HG03342 (cell line): ENCODE data around the gene SPC24.
"Not testable (repeated sequence)": the region's sequence is repeated elsewhere in the genome, so short reads cannot be mapped to it uniquely, and the experiment has no call there.

Experiments used
- ATAC-seq: cut with Tn5 transposase; IDR thresholded peaks from one replicate; pipeline ENCODE4 v1.9.1; 2021; ENCODE audit warnings: mild to moderate bottlenecking, moderate library complexity; ENCODE audit not compliant: unreplicated experiment

SPC24 gene

DNA sequence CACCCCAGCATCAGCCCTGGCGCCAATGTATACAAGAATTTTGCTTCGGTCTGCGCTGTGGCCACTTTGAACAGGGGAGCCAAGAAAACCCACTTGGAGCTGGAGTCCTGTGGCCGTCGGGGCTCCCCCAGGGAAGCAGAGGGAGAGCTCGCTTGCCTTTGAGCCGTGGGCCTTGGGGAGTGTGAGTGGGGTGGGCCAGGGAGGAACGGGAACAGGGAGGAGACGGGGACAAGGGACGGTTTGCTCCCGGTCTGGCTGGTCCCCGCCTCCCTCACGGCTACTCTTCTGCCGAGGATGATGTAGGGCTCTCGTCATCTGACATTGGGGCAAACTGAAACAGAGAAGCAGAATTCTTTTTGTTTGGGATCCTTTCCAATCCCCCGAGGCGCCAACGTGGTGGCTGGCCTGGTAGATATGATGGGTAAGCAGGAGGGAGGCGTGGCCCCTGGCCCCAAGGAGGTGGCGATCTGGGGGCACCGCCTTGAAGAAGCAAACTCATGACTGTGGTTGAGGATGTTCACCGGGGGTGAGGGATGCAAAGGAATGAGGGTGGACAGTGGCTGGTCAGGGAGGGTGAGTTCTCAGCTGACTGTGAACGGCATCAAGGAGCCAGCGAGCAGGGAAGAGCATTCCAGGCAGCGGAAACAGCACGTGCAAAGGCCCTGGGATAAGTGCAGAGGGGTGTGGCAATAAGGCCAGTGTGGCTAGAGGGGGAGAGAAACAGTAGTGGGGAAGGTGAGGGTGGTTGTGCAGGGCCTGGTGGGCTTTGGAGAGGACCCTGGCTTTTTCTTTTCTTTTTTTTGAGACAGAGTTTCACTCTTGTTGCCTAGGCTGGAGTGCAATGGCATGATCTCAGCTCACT is 10.9 kb upstream of the SPC24 start:
- ATAC-seq: no peak

DNA sequence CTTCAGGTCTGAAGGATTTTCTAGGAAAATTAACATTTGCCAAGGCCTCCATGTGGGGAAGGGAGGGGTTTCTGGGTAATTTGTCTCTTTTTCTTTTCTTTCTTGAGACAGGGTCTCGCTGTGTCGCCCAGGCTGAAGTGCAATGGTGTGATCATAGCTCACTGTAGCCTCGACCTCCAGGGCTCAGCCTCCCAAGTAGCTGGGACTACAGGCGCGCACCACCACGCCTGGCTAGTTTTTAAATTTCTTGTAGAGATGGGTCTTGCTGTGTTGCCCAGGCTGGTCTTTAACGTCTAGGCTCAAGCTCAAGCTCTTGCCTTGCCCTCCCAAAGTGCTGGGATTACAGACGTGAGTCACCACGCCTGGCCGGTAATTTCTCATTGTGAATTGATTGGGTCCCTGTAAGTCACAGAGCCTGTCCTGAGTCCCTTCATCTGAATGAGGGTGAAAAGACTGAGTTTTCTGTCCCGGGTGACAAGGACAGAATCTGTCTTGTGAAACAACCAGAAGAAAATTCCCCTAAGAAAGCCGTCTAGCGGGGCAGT is 10.0 kb upstream of the SPC24 start:
- ATAC-seq: no peak

DNA sequence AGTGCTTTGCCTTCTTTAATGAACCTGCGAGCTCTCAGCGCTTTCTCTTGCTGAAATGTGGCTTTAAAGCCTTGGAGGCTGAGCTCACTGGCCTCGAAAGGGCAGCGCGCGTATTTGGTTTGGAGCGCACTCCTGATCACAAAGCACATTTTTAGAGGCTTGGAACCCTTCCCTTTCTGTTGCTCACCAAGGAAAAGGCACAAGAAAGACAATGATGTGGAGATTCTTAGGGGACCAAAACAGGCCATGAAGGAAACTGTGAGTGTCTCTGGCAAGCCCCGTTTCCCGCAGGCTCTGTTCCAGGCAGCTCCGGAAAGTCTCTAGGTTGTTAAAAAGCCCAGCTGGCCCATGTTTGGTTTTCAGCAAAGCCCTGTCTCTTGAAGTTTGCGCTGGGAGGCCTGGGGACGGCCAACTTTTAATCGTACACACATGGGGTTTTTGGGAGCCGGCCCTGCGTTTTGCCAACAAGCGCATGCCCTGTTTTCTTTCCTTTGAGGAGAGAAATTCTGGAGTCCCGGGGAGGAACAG is 9.4 kb upstream of the SPC24 start:
- ATAC-seq: no peak

DNA sequence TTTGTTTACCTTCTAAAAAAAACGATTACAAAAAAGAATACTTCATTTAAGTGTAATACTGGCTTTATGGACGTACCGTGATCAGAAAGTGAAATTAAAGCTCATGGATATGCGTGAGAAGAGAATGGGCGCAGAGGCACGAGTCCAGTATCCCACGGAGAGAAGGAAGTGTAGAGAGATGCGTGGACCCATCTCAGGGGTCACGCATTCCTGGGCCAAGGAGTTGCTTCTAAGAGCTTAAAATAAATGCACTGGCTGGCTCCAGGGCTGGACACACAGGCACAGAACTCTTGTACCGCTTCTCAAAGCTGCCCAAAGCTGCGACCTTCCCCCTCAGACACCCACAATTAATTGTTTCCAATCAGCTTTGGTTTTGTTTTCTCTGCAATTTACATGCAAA is 8.7 kb upstream of the SPC24 start:
- ATAC-seq: no peak

DNA sequence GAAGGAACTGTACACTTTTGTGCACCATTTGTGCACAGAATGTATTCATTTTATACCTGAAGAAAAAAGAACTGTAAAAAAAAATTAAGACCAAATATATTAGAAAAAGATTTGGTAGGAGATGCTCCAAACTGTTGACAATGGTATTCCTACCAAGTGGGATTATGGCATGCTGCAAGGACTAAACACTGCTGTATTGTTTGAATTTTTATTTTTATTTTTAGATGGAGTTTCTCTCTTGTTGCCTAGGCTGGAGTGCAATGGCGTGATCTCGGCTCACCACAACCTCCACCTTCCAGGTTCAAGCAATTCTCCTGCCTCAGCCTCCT is 4.8 kb upstream of the SPC24 start:
- not testable (repeated sequence) for ATAC-seq

DNA sequence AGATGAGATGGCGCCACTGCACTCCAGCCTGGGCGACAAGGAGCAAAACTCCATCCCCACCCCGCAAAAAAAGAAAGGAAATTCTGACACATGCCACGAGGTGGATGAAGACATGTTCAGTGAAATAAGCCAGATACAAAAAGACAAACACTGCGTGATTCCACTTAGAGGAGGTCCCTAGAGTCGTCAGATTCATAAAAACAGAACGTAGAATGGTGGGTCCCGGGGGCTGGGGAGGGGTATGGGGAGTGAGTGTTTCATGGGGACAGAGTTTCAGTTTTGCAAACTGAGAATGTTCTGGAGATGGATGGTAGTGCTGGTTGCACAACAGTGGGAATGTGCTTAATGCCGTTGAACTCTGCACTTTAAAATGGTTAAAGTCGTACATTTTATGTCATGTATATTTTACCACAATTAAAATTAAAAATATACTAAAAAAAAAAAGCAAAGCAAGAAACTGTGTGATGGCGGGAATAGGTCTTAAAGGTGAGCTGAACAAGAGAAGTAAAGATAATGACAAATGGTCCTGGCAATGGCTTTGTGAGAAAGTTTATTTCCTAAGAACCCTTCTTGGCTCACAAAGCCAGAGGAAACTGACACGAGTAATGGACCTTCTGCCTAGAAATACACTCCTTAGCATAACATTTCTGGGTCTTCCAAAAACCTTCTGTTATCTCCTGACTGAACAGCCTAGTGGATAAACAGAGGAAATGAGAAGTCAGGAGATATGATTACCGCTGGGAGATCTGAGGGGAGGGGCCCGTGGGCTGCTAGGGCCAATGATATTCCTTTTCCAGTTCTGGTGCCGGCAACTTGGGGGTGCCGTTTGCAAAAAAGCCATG is 4.2 kb upstream of the SPC24 start:
- no peak for ATAC-seq

DNA sequence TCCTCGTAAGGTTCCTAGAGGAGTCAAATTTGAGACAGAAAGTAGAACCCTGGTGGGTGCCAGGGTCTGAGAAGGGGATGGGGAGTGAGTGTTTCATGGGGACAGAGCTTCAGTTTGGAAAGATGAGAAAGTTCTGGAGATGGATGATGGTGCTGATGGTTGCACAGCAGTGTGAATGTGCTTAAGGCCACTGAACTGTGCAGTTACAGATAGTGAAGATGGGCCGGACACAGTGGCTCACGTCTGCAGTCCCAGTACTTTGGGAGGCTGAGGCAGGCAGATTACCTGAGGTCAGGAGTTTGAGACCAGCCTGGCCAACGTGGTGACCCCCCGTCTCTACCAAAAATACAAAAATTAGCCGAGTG is 917 bp downstream of the SPC24 start:
- ATAC-seq: no peak

DNA sequence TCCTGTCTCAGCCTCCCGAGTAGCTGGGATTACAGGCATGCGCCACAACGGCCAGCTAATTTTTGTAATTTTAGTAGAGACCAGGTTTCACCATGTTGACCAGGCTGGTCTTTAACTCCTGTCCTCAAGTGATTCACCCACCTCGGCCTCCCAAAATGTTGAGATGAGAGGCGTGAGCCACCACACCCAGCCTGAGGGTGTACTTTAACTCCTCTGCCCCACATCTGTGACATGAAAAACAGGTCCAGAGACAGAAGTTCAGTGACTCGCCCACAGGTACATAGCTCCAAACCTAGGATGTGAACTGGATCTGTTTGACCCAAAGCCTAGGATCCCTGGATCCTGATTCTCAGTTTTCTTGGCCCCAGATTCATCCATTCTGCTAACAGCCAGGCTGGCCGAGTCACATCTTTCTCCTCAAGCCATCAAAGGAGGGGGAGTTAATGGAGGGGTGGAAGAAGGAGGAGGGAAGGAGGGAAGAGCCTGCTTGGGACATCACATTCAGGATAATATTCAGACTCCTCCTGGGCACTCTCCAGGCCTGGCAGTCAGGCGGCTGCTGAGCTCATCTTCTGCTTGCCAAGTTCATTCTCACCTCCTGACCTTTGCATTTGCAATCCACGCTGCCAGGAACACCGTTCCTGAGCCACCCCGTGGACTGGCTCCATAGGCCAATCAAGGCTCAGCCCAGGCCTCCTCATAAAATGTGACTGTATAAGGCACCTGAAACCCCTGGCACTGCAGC is 3.1 kb downstream of the SPC24 start:
- no peak for ATAC-seq

DNA sequence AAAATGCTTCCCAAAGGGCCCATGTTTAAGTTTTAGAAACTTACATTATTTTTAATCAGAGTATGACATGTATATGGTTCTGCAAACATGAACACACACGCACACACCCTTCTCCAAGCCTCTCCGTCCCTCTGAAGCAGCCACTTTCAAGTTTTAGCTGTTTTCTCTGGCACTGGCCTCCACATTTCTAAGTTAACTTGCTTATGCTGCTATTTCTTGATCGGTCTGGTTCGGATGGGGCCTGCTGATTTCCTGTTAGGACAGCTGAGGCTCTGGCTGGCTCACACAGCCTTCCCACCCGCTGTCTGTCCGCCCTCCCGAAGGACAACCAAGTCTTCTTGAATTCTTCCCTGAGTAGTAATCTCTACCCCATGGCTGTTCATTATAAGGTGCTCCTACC is 4.4 kb downstream of the SPC24 start:
- ATAC-seq: no peak

DNA sequence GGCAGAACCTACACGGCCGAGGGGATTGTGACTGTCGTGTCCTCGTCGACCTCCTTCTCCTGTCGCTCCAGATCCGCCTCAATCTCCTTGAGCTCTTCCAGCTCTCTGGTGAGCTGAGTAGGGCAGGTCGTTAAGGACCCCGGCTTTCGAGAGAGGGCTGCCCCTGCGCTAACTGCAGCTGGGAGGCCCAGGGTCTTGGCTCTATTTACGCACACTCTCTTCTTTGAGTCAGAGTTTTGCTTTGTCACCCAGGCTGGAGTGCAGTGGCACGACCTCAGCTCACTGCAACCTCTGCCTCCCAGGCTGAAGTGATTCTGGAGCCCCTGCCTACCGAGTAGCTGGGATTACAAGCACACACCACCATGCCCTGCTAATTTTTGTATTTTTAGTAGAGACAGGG is 7.6 kb downstream of the SPC24 start:
- no peak for ATAC-seq

DNA sequence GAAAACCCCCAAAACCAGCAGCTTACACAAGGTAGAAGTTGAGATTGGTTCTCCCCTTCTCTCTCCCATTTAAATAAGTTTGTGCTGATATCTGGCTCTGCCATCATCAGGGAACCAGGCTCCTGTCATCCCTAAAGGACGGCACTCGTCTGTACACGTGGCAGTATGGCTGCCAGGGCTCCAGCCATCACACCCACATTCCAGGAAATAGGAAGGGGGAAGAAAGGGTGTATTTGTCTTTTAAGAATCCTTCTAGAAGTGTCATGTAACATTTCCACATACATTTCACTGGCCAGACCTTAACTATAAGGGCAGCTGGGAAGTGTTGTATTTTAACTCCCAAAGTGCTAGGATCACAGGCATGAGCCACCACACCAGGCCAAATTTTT is 10.1 kb downstream of the SPC24 start:
- no peak for ATAC-seq

DNA sequence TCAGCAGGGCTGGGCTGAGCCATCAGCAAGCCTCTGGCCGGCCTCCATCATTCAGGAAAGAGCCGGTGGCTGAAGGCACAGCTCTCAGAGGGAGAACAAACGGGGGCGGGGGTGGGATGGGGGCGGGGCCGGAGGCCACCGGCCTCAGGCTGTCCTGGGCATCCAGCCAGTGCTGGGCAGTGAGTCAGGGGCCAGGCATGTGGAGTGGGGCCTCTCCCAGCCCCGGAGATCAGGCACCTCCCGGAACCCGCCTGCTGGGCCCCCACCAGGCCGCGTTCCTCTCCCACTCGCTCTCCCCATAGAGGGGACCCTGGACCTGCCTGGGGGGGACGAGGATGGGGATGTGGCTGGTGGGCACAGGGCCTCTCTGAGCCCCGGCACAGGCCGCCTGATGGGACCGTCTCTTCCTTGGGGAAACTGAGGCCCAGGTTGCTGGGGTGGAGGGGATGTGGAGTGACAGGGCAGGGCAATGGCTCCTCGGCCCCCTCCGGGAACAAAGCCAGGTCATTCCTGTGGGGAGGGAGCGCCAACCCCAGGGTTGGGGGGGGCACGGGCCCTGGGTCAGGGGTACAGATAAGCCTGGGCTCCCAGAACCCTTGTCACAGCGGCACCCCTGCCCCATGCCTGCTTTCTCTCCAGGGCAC is 12.9 kb downstream of the SPC24 start:
- ATAC-seq: no peak

DNA sequence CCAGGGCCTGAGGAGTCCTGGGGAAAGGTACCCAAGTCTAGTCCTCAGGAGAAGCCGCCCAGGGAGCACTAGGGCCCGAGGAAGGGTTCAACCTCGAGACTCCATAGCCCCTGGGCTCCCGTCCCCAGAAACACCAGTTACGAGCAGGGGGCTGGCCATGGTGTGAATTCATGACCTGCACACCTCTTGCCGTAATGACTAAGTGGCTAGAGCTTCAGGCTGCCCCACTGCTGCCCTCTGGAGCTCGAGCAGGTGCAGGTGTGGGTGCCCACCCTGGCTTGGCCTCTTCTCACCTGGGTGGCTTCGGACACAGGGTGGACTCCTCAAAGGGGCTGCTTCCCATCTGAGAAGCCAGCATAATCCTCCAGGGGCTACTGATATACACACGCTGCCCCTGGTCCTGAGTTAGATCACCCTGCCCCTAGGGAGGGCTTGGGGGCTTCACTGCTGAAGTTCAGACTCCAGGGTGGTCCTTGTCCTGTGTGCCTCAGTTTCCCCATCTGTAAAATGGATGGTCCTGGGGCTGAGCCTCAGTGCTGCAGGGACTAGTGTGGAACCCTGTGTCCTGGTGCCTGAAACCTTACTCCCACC is 13.6 kb downstream of the SPC24 start:
- ATAC-seq: no peak

DNA sequence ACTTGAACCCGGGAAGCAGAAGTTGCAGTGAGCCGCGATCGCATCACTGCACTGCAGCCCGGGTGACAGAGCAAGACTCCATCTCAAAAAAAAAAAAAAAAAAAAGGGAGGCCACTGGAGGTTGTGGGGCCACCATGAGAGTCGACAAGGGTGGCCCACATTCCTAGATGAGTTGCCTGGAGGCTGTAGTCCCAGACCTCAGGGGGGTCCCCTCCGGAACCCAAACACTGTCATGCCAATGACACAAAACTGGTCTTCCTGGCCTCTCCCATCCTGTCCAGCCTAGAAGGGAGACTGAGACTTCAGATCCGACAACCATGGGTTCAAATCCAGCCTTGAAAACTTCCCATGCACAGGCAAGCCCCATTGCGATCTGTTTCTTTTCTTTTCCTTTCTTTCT is 14.7 kb downstream of the SPC24 start:
- no peak for ATAC-seq

DNA sequence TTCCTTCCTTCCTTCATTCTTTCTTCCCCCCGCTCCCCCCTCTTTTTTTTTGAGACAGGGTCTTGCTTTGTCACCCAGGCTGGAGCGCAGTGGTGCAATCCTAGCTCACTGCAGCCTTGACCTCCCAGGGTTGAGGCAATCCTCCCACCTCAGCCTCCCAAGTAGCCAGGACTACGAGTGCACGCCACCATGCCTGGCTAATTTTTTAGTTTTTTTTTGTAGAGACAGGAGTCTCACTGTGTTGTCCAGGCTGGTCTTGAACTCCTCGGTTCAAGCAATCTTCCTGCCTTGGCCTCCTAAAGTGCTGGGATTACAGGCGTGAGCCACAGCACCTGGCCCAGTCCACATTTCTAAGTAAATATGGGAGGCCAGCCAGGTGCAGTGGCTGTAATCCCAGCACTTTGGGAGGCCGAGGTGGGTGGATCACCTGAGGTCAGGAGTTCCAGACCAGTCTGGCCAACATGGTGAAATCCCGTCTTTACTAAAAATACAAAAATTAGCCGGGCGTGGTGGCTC is 15.5 kb downstream of the SPC24 start:
- ATAC-seq: not testable (repeated sequence)

DNA sequence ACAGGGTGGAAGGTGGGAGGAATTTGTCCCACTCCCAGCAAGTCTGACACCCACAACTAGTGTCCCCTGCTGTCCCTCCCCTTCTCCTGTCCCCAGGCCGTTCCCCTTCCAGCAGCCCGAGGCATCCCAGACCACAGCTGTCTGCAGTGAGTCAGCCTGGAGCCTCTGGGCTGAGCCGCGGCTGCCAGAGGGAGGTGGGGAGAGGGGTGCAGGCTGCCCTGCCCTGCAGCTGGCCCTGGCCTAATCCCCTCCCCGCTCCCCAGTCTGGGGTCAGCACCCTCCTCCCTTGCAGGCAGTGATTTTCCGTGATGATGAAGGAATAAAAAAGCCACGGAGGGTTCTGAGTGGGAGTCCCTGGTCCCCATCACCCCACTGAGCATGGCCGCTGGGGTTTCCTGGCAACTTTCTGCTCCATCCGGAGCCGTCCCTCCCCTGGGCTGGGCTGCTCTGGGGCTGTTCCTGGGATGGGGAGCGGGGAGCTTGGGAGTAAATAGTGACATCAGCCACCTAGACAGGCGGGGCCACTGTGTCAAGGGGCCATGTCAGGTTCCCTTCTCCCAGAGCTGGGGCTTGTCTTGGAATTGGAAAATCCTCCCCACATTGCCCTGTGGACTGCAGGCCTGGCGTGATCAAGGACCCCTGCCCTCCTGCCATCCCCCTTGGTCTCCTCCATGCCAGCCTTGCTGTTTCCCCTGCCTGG is 16.8 kb downstream of the SPC24 start:
- ATAC-seq: no peak

DNA sequence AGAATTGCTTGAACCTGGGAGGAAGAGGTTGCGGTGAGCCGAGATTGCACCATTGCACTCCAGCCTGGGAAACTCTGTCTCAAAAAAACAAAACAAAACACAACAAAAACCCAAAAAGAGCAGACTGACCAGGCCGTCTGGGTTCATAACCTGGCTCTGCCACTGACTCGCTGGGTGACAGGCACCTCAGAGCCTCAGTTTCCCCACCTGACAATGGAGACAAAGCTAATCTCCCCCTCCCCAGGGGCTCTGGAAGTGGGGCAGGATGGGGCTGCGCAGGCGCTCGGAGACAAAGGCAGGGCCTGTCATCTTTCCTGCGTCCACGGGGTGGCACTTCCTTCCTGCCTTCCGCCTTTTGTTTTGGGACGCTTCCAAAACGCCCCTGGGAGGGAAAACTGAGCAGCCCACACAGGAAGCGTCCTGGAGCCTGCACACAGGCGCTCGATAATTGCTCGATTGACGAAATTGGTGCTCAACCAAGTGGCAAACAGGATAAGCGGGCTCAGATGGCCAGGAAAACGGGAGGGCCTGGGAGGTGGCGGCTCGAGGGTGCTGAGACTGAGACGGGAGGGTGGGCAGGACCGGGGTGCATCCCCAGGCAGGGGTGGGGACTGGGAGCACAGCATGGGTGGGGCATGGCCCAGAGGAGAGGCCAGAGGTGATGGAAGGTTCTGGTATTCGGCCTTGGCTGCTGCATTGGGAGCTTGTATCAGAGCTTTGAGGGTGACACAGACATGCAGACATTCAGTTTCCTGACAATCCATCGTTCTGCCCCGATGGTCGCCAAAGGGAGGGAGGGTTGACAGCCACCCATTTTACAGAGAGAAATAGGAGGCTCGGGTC is 17.8 kb downstream of the SPC24 start:
- no peak for ATAC-seq

DNA sequence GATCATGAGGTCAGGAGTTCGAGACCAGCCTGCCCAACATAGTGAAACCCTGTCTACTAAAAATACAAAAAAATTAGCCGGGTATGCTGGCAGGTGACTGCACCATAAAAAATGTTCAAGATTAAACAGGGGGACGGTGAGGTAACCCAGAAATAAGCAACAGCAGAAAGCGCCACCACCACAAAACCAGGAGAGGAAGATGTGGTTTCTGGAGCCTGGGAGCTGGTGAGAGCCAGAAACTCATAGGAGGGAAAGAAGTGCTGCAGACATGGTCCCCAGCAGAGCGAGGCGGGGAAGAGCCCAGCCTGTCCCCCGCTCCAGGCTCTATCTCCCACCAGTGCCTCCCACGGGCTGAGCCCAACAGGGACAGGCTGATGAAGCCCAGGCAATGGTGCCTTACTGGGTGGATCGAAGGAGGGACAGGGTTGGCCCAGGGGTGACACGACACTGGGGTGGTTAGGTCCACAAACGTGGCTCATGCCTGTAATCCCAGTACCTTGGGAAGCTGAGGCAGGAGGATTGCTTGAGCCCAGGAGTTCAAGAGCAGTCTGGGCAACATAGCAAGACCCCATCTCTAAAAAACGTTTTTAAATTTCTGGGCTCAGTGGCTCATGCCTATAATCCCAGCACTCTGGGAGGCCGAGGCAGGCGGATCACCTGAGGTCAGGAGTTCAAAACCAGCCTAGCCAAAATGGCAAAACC is 19.0 kb downstream of the SPC24 start:
- ATAC-seq: no peak
